Amygdala (tissue), 56 donors: ENCODE data around the gene FBXO42.

Experiments used
- DNase-seq, 56 donors: peaks; one replicate each; lab custom pipeline; 2025; lab: John Stamatoyannopoulos, UW

FBXO42 gene

GRCh38 chr1:16208270-16208987 is 143.9 kb downstream of the FBXO42 start:
- DNase-seq = no peak

DNA sequence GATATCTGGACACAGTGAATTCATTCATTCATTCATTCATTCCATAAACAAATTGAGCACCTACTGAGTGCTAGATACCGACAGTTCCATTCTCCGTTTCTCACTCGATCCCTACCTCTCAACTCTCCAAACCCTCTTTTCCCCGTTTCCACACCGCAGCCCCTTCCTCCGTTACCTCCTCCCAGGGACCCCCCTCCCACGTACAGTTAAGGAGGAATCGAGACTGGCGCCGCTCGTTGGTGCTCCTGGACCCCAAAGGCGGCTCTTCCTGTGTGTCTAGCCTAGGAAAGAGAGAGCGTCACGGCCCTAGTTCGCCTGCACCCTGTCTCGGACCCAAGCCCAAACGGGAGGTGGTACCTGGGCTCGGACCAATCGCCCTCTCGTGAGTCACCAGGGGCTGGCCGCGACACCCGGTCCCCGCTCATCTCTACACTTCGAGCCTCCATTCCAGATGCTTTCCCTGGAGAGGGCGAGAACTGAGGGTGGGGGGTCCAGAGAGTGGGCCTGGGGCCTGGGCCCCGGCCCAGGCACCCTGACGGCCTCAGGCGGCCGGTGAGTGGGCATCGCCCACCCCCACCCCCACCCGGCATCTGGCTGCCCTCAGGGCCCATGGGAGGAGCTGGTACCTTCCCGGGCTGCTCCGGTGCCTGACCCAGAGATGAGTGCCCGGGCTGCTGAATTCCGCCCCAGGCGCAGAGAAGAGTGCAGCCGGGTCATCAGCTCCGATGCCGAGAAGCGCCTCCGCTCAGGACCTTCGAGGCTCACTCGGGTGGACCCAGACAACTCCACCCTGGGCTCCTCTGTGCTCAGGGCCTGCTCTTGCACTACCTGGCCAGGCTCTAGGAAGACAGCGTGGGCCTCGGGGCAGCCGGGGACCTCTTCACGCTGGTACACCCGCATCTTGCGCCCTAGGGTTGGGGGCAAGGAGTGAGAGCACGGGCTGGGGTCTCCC is 144.7 kb downstream of the FBXO42 start:
- DNase-seq = no peak

GRCh38 chr1:16206547-16207317 is 145.5 kb downstream of the FBXO42 start:
- DNase-seq = peak in 55 of 56 donors; percentile 31 to 96 (median 84)

- peak in 1 of 56 donors; percentile 56 for DNase-seq
Observed at GRCh38 chr1:16205891-16206546, 146.3 kb downstream of the FBXO42 start.

DNA sequence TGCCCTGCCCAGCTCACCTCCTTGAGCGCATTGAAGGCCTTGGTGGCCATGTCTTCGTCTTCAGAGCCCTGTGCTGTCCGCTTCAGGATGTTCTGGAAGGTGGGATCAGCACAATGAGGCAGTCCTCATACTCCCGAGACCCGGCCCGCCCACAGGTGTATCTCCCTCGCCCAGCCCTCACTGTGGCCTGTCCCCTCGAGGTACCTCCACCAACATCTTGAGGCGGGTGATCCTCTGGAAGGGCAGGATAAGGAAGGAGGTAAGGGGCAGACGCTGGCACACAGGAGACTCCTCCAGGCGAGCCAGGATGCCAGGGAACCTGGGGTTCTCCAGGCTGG is 147.0 kb downstream of the FBXO42 start:
- no peak for DNase-seq

DNA sequence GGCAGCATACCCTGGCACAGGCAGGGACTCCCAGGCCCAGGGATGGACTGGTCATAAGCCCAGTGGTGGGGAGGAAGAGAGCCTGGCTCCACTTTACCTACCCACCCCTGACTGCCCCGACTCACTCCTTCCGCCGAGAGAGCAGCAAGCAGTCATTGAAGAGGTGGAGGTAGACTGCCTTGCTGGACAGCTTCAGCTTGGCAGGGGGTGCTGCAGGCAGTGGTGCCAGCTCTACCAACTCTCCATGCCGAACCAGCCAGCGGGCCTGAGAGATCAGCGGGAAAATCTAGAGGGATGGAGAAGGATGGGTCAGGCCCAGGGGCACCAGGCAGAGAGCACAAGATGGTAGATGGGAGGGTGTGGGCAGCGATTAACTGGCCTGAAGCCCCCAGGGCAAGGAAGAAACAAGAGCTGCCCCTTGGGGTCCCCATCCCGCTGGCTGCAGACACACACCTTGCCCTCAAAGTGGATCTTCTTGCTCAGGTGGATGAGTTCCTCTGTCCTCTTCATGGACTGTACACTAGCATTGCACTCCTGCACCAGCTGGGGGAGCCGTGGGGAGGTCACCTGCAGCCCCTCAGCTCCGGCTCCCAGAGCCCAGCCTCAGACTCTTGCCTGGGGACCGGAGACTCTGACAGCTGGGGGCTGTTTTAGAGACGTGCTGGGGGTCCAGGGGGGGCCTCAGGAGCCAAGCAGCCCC is 147.5 kb downstream of the FBXO42 start:
- DNase-seq = peak in 3 of 56 donors; percentile 7 to 18 (median 11)

- no peak for DNase-seq
Observed at GRCh38 chr1:16204216-16204615, 148.1 kb downstream of the FBXO42 start.

DNA sequence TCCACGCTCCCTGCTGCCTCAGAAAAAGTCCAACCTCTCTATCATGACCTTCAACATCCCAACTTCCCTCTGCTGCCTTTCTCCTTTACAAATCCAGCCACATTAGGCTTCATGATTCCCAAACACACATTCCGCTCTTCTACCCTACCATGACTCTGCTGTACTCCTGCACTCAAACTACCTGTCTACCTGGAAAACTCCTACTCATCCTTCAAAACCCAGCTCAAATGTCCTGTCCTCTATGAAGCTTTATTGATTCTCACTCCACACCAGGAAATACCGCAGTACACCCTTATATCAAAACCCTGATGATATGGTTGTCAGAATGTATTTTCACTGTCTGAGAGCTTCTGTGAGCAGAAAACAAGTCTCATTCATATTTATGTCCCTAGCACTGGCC is 148.7 kb downstream of the FBXO42 start:
- DNase-seq = no peak

GRCh38 chr1:16202281-16203210 is 149.7 kb downstream of the FBXO42 start:
- DNase-seq = no peak

DNA sequence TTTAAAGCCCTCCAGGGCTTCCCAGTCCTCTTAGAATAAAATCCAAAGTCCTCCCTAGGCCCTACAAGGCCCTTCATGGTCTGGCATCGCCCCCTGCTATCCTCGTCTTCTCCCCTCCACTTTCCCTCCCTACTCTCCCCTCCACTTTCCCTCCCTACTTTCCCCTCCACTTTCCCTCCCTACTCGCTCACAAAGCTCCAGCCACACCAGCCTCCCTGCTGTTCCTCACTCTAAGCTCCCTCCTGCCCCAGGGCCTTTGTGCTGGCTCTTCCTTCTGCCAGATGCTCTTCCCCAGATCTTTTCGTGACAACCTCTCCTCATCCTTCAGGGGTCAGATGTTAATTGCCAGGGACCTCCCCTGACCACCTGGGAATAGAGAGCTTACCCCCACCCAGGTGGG is 152.6 kb downstream of the FBXO42 start:
- DNase-seq = no peak

DNA sequence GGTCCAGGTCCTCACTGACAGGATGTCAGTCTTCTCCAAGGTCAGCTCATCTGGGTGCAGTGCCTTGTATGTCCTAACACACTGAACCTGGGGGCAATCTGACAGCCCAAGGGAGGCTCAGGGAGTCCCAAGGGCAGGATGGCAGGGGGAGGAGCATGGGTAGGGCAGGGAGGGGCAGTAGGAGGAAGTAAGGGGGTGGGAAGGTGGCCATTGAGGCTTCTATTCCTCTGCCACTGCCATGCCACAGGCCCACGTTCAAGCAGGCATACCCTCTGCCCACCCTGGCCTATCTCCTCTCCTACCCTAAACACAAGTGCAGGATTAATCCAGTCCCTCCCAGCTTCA is 153.2 kb downstream of the FBXO42 start:
- no peak for DNase-seq

DNA sequence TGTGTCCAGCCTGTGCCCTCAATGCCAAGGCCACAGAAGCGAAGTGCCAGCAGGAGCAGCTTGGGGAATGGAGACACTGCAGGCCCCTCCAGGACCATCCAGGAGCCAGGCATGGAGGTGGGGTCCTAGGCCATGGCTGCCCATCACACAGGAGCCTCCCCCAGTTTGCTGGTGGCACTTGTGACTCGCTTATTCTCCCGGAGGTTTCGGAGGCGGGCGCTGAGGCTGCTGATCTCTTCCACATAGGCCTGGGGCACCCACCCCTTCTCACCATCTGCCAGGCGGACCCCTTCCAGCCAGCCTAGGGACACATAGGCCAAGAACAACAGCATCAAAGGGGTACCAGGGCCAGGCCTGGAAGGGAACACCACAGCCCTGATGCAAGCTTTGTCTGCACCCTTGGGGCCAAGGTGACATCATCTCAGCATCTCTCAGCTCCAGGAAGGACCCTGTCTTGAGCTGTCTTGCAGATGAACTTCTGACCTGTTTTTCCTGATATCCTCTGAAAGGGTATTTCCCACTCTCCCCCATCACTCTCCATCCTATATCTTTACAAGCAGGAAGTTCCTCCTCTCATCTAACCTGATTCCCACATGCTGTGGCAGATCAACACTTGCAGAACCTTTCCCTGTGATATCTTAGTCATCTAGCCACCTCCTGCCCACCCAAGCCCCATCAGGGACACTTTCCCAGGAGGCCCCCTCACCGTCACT is 153.7 kb downstream of the FBXO42 start:
- DNase-seq = no peak

- DNase-seq = no peak
Observed at GRCh38 chr1:16196874-16197273, 155.4 kb downstream of the FBXO42 start.
